HEK293 (cell line): ENCODE data around the gene ATOSA.

Experiments used
- CTCF ChIA-PET: fragments of 350-600 bp; formaldehyde crosslinking; extraction: SDS; loops from one replicate; lab custom pipeline; 2021; ENCODE audit warnings: antibody characterized with exemption; lab: Yijun Ruan, JAX
- POLR2A ChIA-PET: fragments of 300-600 bp; formaldehyde crosslinking; extraction: SDS; loops from one replicate; lab custom pipeline; 2020; ENCODE audit warnings: antibody characterized with exemption, inconsistent platforms; lab: Yijun Ruan, JAX
- H3K27ac ChIP-seq: fragments of 200-500 bp; sonication (Bioruptor generic); 2 replicates; pipeline ENCODE4 v1.5.1; 2014; ENCODE audit warnings: low read depth, low read length, control low read depth, inconsistent platforms; ENCODE audit errors: extremely low read depth
- H3K36me3 ChIP-seq, 2 experiments: fragments of 200-500 bp in 1 of 2; sonication (Bioruptor generic) in 1 of 2; 1 replicate in 1 of 2; 2 replicates in 1 of 2; pipeline ENCODE4 v1.5.1; 2014 to 2017; ENCODE audit warnings: inconsistent platforms in 2 of 2, low read length in 2 of 2; ENCODE audit not compliant: control insufficient read depth in 2 of 2, insufficient read depth in 1 of 2
- H3K4me1 ChIP-seq: fragments of 200-500 bp; sonication (Bioruptor generic); 2 replicates; pipeline ENCODE4 v1.5.1; 2014; ENCODE audit warnings: mild to moderate bottlenecking, low read length, inconsistent platforms; ENCODE audit not compliant: control insufficient read depth, insufficient read depth
- H3K4me3 ChIP-seq: 2 replicates; pipeline ENCODE4 v1.5.1; 2011; ENCODE audit warnings: low read depth, mild to moderate bottlenecking, control low read depth, low read length, moderate library complexity
- H3K9me3 ChIP-seq: fragments of 200-500 bp; sonication (Bioruptor generic); 2 replicates; pipeline ENCODE4 v1.5.1; 2014; ENCODE audit warnings: low read depth, low read length, inconsistent platforms; ENCODE audit not compliant: control insufficient read depth, insufficient read depth
- EGR2 ChIP-seq: fragments of 450-650 bp; formaldehyde crosslinking; IDR thresholded peaks from 2 replicates; pipeline ENCODE4 v1.5.1; 2016; ENCODE audit warnings: low read depth, missing biosample characterization, missing genetic modification characterization
- ELK4 ChIP-seq: IDR thresholded peaks from 2 replicates; pipeline ENCODE4 v1.6.1; 2011; ENCODE audit warnings: mild to moderate bottlenecking, low read depth, low read length, borderline replicate concordance
- KLF7 ChIP-seq: fragments of 450-650 bp; formaldehyde crosslinking; IDR thresholded peaks from 2 replicates; pipeline ENCODE4 v1.5.1; 2016; ENCODE audit warnings: missing biosample characterization, missing genetic modification characterization, borderline replicate concordance
- KLF8 ChIP-seq: fragments of 450-650 bp; formaldehyde crosslinking; IDR thresholded peaks from 2 replicates; pipeline ENCODE4 v1.5.1; 2016; ENCODE audit warnings: missing biosample characterization, missing genetic modification characterization
- PRDM4 ChIP-seq: fragments of 450-650 bp; formaldehyde crosslinking; IDR thresholded peaks from 2 replicates; pipeline ENCODE4 v1.5.1; 2017; ENCODE audit warnings: missing biosample characterization, missing genetic modification characterization
- YY1 ChIP-seq: fragments of 450-650 bp; formaldehyde crosslinking; IDR thresholded peaks from 2 replicates; pipeline ENCODE4 v1.5.1; 2018; ENCODE audit warnings: missing biosample characterization, missing genetic modification characterization
- ZNF202 ChIP-seq: fragments of 450-650 bp; formaldehyde crosslinking; IDR thresholded peaks from 2 replicates; pipeline ENCODE4 v1.5.1; 2016; ENCODE audit warnings: missing biosample characterization, missing genetic modification characterization, borderline replicate concordance
- ZNF211 ChIP-seq: fragments of 450-650 bp; formaldehyde crosslinking; IDR thresholded peaks from 2 replicates; pipeline ENCODE4 v1.5.1; 2016; ENCODE audit warnings: low read depth, missing biosample characterization, missing genetic modification characterization
- ZNF23 ChIP-seq: fragments of 450-650 bp; formaldehyde crosslinking; IDR thresholded peaks from 2 replicates; pipeline ENCODE4 v1.5.1; 2016; ENCODE audit warnings: missing biosample characterization, missing genetic modification characterization, borderline replicate concordance
- ZNF248 ChIP-seq: fragments of 450-650 bp; formaldehyde crosslinking; IDR thresholded peaks from 2 replicates; pipeline ENCODE4 v1.5.1; 2017; ENCODE audit warnings: missing biosample characterization, missing genetic modification characterization
- ZNF266 ChIP-seq: fragments of 450-650 bp; formaldehyde crosslinking; IDR thresholded peaks from 2 replicates; pipeline ENCODE4 v1.5.1; 2016; ENCODE audit warnings: missing biosample characterization, missing genetic modification characterization, low read depth
- ZNF302 ChIP-seq: fragments of 450-650 bp; formaldehyde crosslinking; IDR thresholded peaks from 2 replicates; pipeline ENCODE4 v1.5.1; 2016; ENCODE audit warnings: missing biosample characterization, missing genetic modification characterization, low read depth
- ZNF324 ChIP-seq: fragments of 450-650 bp; formaldehyde crosslinking; IDR thresholded peaks from 2 replicates; pipeline ENCODE4 v1.5.1; 2016; ENCODE audit warnings: missing biosample characterization, missing genetic modification characterization
- ZNF354C ChIP-seq: fragments of 450-650 bp; formaldehyde crosslinking; IDR thresholded peaks from 2 replicates; pipeline ENCODE4 v1.5.1; 2016; ENCODE audit warnings: missing biosample characterization, missing genetic modification characterization, low read depth, borderline replicate concordance
- ZNF362 ChIP-seq: fragments of 450-650 bp; formaldehyde crosslinking; IDR thresholded peaks from 2 replicates; pipeline ENCODE4 v1.5.1; 2016; ENCODE audit warnings: missing biosample characterization, missing genetic modification characterization
- ZNF518A ChIP-seq: fragments of 450-650 bp; formaldehyde crosslinking; conservative IDR thresholded peaks from 2 replicates; pipeline ENCODE4 v1.5.1; 2016; ENCODE audit warnings: low read depth, missing biosample characterization, missing genetic modification characterization
- ZNF600 ChIP-seq: fragments of 450-650 bp; formaldehyde crosslinking; IDR thresholded peaks from 2 replicates; pipeline ENCODE4 v1.5.1; 2016; ENCODE audit warnings: missing biosample characterization, missing genetic modification characterization
- ZNF843 ChIP-seq: fragments of 450-650 bp; formaldehyde crosslinking; IDR thresholded peaks from 2 replicates; pipeline ENCODE4 v1.5.1; 2016; ENCODE audit warnings: missing biosample characterization, missing genetic modification characterization

The ATOSA gene

GRCh38 chr15:52673312-52673711 lies 5.9 kb downstream of the ATOSA start:
- Histone ChIP-seq H3K4me3 (no peak overlapping the region), H3K4me1 (0 out of 2 replicates have a peak, but pooled peaks cover 3% of the 10 kb centered on the region), H3K27ac (no peak overlapping the region), H3K9me3 (no peaks in the 10 kb centered on the region), H3K36me3 (peaks cover 3 to 30% of the 10 kb centered on the region in 2 experiments)
- POLR2A ChIA-PET: no interaction called here
- CTCF ChIA-PET: interaction anchor here (1.1 kb wide), 1 partner anchor 11 kb away, joined by 4 read pairs; no protein-coding TSS in a partner anchor
- TF ChIP-seq ZNF302 (tag by site-specific recombination): no peak
- no peak for TF ChIP-seq ZNF518A (tag by site-specific recombination)
- TF ChIP-seq KLF7 (tag by site-specific recombination): no peak
- TF ChIP-seq ZNF600 (tag by site-specific recombination): no peak
- no peak for TF ChIP-seq PRDM4 (tag by site-specific recombination)

GRCh38 chr15:52672661-52673060 lies 6.5 kb downstream of the ATOSA start:
- H3K36me3 ChIP-seq: peaks cover 3 to 36% of the 10 kb centered on the region in 2 experiments
- H3K4me3 ChIP-seq: no peak overlapping the region
- no peak for TF ChIP-seq ZNF23 (tag by site-specific recombination)
- TF ChIP-seq ZNF324: no peak
- TF ChIP-seq ZNF302 (tag by site-specific recombination): no peak
- TF ChIP-seq ELK4: no peak
- CTCF ChIA-PET: no interaction called here
- no peaks in the 10 kb centered on the region for H3K9me3 ChIP-seq
- H3K4me1 ChIP-seq: 0 out of 2 replicates have a peak, but pooled peaks cover 3% of the 10 kb centered on the region
- POLR2A ChIA-PET: no interaction called here
- no peak overlapping the region for H3K27ac ChIP-seq

- ChIA-PET CTCF (no interaction called here), POLR2A (no interaction called here)
- peaks cover 3 to 47% of the 10 kb centered on the region in 2 experiments for H3K36me3 ChIP-seq
- no peak overlapping the region for H3K27ac ChIP-seq
- no peak for TF ChIP-seq ZNF211 (tag by site-specific recombination)
- no peak for TF ChIP-seq ZNF248 (tag by site-specific recombination)
- TF ChIP-seq ZNF354C: no peak
- no peak for TF ChIP-seq KLF8 (tag by site-specific recombination)
- TF ChIP-seq ZNF362 (tag by site-specific recombination): no peak
- TF ChIP-seq ZNF843 (tag by site-specific recombination): no peak
- TF ChIP-seq ZNF266 (tag by site-specific recombination): no peak
- no peak for TF ChIP-seq ZNF202 (tag by site-specific recombination)
- TF ChIP-seq YY1 (tag by site-specific recombination): no peak
- TF ChIP-seq EGR2: no peak
- no peak overlapping the region for H3K4me3 ChIP-seq
- no peaks in the 10 kb centered on the region for H3K4me1 ChIP-seq
- no peaks in the 10 kb centered on the region for H3K9me3 ChIP-seq
These were observed 9.1 kb downstream of the ATOSA start for GRCh38 chr15:52670087-52670486.
